ENCODE results near the gene MSMO1.
A peak's percentile ranks its signal among the peaks of the same experiment; 100 is the strongest.

The MSMO1 gene

DNA sequence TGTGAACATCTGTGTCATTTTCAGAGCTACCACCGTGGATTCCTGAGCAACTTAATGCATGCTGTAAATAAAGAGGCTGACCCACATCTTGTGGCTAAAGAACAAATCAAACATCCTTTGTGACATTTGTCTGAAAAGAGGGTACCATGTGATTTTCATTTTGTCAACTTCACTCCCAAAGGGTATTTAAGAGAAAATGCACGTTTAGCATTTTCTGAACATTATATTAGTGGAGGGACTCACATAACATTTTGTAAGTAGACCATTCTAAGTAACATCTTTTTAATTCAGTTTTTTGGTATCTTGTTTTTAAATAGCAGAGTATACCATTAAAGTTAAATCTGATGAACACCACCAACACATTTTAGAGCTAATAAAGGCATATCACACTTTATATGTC is 34.3 kb downstream of the MSMO1 start:
- DNase-seq: no peak

DNA sequence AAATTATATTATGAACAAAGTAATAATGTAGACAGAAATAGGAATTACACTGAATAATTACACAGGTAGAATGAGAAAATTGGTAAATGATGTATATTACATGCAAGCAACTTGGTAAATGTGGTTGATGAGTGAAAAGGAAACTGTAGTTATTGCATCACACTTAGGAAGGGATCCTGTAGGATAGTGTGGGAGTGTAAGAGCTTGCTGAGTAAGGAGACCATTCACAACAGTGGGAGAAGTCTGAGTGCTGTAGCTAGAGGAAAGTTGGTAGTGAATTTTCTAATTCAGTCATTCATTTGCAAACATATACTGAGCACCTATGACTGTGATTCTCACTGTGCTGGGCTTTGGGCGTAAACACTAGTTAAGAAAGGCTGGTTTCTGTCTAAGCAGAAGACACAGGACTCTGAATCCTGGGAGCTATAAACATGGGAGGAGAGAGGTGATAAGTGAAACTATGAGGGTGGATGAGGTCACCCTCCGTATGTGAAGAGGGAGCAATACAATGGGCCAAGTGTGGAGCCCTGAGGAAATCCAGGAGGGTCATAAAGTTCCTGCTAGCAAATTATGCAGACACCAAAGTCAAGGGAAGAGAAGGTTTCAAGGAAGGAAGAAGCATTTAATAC is 37.1 kb downstream of the MSMO1 start:
- DNase-seq: no peak

DNA sequence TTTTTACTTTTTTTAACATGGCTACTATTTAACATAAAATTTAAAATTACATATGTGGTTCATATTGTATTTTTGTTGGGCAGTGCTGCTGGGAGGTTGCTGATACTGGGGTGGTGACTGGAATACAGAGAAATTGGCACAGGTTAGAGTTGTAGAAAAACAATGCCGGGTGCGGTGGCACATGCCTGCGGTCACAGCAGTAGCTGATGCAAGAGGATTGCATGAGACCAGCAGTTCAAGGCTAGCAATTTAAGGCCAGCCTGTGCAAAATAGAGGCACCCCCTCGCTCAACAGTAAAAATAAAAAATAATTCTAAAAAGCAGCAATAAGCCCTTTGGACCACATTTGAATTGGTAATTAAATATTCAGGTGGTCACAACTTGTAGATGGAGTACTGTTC is 39.6 kb downstream of the MSMO1 start:
- no peak for DNase-seq

DNA sequence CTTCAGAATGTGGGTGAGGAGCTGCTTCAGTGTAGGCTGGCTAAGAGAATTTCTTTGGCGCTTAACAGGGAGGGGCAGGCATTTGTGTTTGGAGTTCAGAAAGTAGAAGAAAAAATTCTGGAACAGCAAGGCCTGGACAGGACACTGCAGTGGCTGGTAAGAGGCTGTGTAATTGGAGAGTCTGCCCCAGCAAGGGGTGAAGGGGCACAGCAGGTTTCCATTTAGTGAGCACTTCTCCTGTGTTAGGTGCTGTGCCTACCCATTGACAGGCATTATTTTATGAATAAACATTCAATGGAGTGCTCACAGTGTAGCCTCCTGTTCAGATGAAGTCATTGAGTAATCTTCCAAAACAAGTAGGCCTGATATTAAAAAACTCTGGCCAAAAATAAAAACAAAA is 40.6 kb downstream of the MSMO1 start:
- DNase-seq: no peak

DNA sequence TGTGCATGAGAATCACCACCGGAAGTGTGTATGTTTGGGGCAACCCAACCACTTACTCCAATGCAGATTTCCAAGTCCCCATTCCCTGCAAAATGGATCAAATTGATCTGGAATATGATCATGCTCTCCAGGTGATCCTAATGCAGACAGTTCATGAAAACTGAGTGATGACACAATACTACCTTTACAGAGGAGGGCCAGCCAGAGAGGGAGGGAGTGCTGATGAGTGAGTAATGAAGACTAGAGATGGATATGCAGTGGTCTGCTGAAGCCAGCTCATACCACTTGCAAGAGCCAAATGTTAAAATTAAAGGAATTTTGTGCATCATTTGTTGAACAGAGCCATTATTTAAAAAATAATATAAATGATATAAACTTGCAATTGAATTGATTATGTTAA is 41.1 kb downstream of the MSMO1 start:
- DNase-seq: no peak

DNA sequence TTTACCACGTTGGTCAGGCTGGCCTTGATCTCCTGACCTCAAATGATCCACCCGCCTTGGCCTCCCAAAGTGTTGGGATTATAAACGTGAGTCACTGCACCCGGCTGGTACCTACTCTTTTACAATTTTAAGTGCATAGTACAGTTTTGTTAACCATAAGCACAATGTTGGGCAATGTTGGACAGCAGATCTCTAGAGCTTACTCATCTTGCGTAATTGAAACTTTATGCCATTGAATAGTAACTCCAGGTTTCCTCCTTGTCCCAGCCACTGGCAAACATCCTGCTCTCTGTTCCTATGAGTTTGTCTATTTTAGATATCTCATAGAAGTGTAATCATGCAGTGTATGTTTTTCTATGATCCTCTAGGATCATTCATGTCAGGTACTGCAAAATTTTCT is 42.1 kb downstream of the MSMO1 start:
- no peak for DNase-seq

DNA sequence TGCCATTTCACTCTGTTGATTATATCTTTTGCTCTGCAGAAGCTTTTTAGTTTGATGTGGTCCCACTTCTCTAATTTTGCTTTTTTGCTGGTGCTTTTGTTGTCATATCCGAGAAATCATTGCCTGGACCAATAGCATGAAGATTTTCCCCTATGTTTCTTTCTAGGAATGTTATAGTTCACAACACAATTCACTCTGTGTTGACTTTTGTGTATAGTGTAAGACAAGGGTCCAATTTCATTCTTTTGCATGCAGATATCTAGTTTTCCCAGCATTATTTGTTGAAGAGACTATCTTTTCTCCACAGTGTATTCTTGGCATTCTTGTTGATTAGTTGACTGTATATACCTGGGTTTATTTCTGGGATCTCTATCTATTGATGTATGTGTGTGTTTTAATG is 43.1 kb downstream of the MSMO1 start:
- DNase-seq: no peak

GRCh38 chr4:165375465-165375864 is 48.0 kb downstream of the MSMO1 start:
- no peak for DNase-seq

DNA sequence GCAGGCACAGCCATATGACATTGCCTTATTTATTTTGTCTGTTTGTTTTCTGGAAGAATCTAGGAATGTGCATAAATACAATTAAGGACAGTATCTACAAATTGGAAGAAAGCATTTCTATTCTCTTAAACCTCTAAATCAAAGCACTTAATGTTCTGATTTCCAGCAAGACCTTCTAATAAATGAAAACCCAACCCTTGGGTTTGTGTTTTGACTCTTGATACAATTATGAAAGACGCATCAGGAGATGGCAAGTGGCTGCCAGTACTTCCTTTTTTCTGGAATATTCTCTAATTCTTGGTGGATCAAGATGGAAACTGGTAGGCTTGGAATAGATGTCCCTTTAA is 50.9 kb downstream of the MSMO1 start:
- no peak for DNase-seq

- DNase-seq: peak; percentile 81
Measured at GRCh38 chr4:165378745-165379677, 51.5 kb downstream of the MSMO1 start, which contains the start of gene CPE. CPE (plus strand) TSS chr4:165379008; CDS start chr4:165379222, 214 bp downstream.

DNA sequence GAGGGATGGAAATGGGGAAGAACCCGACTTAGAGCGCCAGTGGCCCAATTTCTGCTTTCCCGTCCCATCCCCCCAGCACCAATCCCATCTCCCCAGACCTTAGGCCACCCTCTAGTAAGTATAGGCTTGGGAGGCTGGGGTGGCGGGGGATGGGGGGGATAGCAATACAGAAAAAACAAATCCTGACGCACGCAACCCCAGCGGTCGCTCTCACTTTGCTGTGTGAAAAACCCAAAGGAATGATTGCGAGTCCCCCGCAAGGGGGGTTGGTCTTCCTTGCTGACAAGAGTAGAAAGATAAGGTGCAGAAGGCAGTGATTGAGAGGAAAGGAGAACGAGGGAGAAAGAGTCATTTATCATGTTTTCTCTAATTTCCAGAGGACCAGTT is 52.2 kb downstream of the MSMO1 start:
- DNase-seq: no peak

DNA sequence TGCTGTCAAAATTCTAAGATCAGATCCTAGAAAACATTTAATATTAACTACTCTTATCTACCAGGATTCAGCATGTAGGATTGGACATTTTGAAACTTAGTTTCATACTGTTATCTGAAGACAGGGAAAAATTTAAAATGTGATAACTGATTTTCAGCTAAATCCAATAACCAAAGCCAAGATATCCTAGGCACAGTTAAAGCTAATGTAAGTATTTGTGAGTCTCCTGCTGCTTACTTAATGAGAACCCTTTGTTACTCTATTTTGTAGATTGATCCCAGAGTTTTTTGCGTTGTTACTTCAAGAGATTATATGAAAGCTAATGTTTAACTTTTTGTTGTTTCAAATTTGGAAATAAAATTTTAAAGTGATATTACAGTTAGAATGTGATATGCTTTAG is 53.3 kb downstream of the MSMO1 start:
- DNase-seq: no peak

DNA sequence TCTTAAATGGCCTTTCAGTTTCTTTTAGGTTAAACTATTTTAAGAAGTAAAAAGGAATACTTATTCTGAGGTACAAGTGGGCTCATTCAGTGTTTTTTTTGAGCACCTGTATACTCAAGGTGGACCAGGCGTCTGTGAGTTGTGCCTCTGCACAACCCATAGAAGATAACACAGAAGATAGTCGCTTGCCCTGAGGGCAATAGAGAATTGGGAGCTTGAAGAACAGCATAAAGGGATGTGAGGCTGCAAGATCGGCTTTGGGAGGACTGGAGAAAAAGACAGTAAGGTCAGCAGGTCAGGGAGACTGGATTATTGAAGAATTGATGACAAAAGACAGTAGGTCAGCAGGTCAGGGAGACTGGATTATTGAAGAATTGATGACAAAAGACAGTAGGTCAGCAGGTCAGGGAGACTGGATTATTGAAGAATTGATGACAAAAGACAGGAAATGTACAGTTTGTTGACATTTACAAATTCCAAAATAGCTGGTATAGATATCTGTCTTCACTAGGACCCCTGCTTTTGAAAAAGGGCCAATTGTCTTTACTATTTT is 54.4 kb downstream of the MSMO1 start:
- DNase-seq: no peak

- no peak for DNase-seq
Measured at GRCh38 chr4:165382640-165383039, 55.2 kb downstream of the MSMO1 start.

GRCh38 chr4:165383591-165384073 is 56.2 kb downstream of the MSMO1 start:
- no peak for DNase-seq

DNA sequence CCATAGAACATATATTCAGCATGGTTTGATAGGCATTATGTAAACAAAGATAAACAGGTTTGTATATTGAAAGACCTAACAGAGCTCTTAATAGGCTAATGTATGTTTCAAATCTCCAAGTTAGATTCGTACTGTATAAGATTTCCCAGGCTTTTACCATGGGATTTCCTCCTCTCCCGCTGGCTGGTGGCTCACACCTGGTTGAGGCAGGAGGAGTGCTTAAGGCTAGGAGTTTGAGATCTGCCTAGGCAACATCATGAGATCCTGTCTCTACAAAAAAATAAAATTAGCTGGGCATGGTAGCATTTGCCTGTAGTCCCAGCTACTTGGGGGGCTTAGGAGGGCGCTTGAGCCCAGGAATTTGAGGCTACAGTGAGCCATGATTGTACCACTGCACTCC is 56.7 kb downstream of the MSMO1 start:
- DNase-seq: no peak

GRCh38 chr4:165384598-165384997 is 57.1 kb downstream of the MSMO1 start:
- DNase-seq: no peak

DNA sequence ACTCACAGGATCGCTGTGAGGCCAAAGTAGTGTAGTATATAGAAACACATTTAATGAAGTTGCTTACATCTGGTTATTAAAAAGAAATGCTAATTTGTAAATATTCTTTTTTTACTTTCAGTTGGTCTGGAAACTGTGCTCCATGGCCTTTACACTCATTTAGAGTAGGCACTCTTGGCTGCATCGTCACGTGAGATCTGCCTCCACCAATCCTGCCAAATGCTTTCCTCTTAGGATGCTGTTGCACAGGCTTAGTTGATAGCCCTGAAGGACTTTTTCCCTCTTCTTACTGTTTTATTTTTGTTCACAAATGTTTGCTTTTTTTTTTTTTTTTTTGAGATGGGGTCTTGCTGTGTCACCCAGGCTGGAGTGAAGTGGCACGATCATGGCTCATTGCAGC is 57.7 kb downstream of the MSMO1 start:
- no peak for DNase-seq

GRCh38 chr4:165386328-165386727 is 58.9 kb downstream of the MSMO1 start:
- no peak for DNase-seq

GRCh38 chr4:165388756-165389155 is 61.3 kb downstream of the MSMO1 start:
- no peak for DNase-seq
